ENCODE measurements around the gene ISL2. TPM values are rescaled to one million over a fixed set of nuclear protein-coding genes. Genes with fewer than 3 reads are reported as not detected.
"Not testable (repeated sequence)": the region's sequence is repeated elsewhere in the genome, so short reads cannot be mapped to it uniquely, and the experiment has no call there.

ISL2 gene
- total RNA-seq, 1 experiment from 2014 or later: 0.51 TPM

DNA sequence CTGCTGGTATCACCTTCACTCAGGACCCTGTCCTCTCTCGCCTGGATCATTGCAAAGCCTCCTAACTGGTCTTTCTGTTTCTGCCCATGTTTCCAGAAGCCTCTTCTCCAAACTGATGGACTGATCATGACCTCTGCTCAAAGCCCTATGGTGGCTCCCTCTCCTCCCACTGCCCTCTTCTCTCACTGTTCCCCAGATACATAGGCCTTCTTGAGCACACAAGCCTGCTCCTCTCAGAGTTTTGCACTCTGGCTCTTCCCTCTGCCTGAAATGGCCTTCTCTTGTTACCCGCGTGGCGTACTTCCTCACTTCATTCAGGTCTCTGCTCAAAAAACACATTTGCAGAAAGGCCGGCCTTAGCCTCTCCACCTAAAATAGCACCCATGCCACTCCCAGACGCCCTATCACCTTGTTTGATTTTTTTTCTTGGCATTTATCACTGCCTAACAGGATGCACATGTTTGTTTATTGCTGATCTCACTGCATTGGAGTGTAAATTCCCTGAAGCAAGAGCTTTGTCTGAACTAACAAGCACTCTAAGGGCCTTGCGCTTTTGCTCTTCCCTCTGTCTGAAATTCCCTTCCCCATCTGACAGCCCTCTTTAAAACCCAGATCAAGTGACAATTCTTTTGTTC lies 23.9 kb upstream of the ISL2 start:
- in situ Hi-C loops (cut with HindIII; ENCODE audit: low pct_unique_long_range_greater_than_20kb, low sequenced_read_pairs) (no loop called here), intact Hi-C loops (cut with micrococcal nuclease; ENCODE audit: unreplicated experiment) (no loop called here)
- no peaks in the 10 kb centered on the region for H3K9me3 ChIP-seq (ENCODE audit: control insufficient read depth, insufficient read depth, low read depth, low read length)
- peak; percentile 92 for DNase-seq (ENCODE audit: low read depth, low spot score)
- ChIA-PET POLR2A (no interaction called here), CTCF (no interaction called here)
- peaks cover 26% of the 10 kb centered on the region for H3K4me1 ChIP-seq (ENCODE audit: control insufficient read depth, insufficient read depth, low read length)
- H3K36me3 ChIP-seq (ENCODE audit: control insufficient read depth, insufficient read depth, low read length): no peaks in the 10 kb centered on the region
- no peaks in the 10 kb centered on the region for H3K27me3 ChIP-seq (ENCODE audit: control insufficient read depth, insufficient read depth, low read length)
- peak; percentile 70; the same call in 1 of the 2 replicates for TF ChIP-seq POLR2AphosphoS5 (IDR thresholded peaks at IDR 0.05; ENCODE audit: low read depth, low read length)
- TF ChIP-seq, protein P1, sequence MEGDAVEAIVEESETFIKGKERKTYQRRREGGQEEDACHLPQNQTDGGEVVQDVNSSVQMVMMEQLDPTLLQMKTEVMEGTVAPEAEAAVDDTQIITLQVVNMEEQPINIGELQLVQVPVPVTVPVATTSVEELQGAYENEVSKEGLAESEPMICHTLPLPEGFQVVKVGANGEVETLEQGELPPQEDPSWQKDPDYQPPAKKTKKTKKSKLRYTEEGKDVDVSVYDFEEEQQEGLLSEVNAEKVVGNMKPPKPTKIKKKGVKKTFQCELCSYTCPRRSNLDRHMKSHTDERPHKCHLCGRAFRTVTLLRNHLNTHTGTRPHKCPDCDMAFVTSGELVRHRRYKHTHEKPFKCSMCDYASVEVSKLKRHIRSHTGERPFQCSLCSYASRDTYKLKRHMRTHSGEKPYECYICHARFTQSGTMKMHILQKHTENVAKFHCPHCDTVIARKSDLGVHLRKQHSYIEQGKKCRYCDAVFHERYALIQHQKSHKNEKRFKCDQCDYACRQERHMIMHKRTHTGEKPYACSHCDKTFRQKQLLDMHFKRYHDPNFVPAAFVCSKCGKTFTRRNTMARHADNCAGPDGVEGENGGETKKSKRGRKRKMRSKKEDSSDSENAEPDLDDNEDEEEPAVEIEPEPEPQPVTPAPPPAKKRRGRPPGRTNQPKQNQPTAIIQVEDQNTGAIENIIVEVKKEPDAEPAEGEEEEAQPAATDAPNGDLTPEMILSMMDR (IDR thresholded peaks at IDR 0.05): no peak
- 0 out of 4 replicates have a peak overlapping the region, but pooled peaks of 1 of the 2 experiments have one; percentile 3 for H3K4me3 ChIP-seq (ENCODE audit: low read depth in 2 of 2, low read length in 2 of 2)
- H3K27ac ChIP-seq (ENCODE audit: low read length): peak overlapping the region; percentile 59
- no TSS peak for BruUV-seq (replicated peaks)
- ATAC-seq: peak; percentile 76

DNA sequence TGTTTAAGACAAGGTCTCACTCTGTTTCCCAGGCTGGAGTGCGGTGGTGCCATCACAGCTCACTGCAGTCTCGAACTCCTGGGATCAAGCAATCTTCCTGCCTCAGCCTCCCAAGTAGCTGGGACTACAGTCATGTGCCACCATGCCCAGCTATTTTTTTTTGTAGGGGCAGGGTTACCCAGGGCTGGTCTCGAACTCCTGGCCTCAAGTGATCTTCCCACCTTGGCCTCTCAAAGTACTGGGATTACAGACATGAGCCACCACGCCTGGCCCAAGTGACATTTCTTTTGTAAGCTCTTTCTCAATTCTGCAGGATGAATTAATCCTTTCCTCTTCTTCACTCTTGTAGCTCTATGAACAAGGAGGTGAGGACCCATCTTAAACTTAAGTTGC lies 23.4 kb upstream of the ISL2 start:
- CTCF ChIA-PET; POLR2A ChIA-PET; intact Hi-C loops (cut with micrococcal nuclease; ENCODE audit: unreplicated experiment): not testable (repeated sequence)

DNA sequence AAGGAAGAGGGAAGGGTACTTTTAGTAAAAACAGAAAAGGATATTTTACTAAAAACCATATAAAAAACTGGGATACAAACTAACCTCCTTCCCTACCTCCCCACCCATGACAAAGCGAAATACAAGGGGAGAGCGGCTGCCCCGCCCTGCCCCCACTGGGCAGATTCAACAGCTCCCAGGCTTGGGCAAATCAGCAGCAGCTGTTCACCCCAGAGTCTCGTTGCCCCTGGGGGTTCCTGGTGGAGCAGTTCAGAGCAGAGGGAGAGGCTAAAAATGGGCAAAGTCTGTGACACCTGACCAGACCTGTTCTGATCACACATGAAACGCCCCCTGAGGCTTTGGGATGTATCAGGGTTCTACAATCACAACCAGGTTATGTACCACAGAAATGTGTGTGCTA lies 22.8 kb upstream of the ISL2 start:
- H3K27me3 ChIP-seq (ENCODE audit: control insufficient read depth, insufficient read depth, low read length): no peaks in the 10 kb centered on the region
- POLR2A ChIA-PET: no interaction called here
- H3K4me1 ChIP-seq (ENCODE audit: control insufficient read depth, insufficient read depth, low read length): peaks cover 26% of the 10 kb centered on the region
- in situ Hi-C loops (cut with HindIII; ENCODE audit: low pct_unique_long_range_greater_than_20kb, low sequenced_read_pairs) (no loop called here), intact Hi-C loops (cut with micrococcal nuclease; ENCODE audit: unreplicated experiment) (no loop called here)
- CTCF ChIA-PET: no interaction called here
- TF ChIP-seq SIN3A (IDR thresholded peaks at IDR 0.05; ENCODE audit: borderline replicate concordance, insufficient read depth, low read depth, low read length): no peak
- TF ChIP-seq, protein P2, sequence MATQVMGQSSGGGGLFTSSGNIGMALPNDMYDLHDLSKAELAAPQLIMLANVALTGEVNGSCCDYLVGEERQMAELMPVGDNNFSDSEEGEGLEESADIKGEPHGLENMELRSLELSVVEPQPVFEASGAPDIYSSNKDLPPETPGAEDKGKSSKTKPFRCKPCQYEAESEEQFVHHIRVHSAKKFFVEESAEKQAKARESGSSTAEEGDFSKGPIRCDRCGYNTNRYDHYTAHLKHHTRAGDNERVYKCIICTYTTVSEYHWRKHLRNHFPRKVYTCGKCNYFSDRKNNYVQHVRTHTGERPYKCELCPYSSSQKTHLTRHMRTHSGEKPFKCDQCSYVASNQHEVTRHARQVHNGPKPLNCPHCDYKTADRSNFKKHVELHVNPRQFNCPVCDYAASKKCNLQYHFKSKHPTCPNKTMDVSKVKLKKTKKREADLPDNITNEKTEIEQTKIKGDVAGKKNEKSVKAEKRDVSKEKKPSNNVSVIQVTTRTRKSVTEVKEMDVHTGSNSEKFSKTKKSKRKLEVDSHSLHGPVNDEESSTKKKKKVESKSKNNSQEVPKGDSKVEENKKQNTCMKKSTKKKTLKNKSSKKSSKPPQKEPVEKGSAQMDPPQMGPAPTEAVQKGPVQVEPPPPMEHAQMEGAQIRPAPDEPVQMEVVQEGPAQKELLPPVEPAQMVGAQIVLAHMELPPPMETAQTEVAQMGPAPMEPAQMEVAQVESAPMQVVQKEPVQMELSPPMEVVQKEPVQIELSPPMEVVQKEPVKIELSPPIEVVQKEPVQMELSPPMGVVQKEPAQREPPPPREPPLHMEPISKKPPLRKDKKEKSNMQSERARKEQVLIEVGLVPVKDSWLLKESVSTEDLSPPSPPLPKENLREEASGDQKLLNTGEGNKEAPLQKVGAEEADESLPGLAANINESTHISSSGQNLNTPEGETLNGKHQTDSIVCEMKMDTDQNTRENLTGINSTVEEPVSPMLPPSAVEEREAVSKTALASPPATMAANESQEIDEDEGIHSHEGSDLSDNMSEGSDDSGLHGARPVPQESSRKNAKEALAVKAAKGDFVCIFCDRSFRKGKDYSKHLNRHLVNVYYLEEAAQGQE (IDR thresholded peaks at IDR 0.05; ENCODE audit: insufficient read depth in 1 of 2, low read depth in 2 of 2, low read length in 1 of 2): no peak
- no peak for TF ChIP-seq TCF7L2 (IDR thresholded peaks at IDR 0.05; ENCODE audit: low read depth, low read length)
- DNase-seq (ENCODE audit: low read depth, low spot score): no peak
- H3K9me3 ChIP-seq (ENCODE audit: control insufficient read depth, insufficient read depth, low read depth, low read length): no peaks in the 10 kb centered on the region
- H3K36me3 ChIP-seq (ENCODE audit: control insufficient read depth, insufficient read depth, low read length): no peaks in the 10 kb centered on the region
- no TSS peak for BruUV-seq (replicated peaks)
- no peak for ATAC-seq
- H3K27ac ChIP-seq (ENCODE audit: low read length): peak overlapping the region; percentile 59
- H3K4me3 ChIP-seq (ENCODE audit: low read depth in 2 of 2, low read length in 2 of 2): no peak overlapping the region

More for the DNA sequence above, 23.4 kb upstream of the ISL2 start:
- BruUV-seq (replicated peaks); DNase-seq (ENCODE audit: low read depth, low spot score); H3K9me3 ChIP-seq (ENCODE audit: control insufficient read depth, insufficient read depth, low read depth, low read length); H3K4me3 ChIP-seq (ENCODE audit: low read depth in 2 of 2, low read length in 2 of 2); H3K27me3 ChIP-seq (ENCODE audit: control insufficient read depth, insufficient read depth, low read length); H3K36me3 ChIP-seq (ENCODE audit: control insufficient read depth, insufficient read depth, low read length); in situ Hi-C loops (cut with HindIII; ENCODE audit: low pct_unique_long_range_greater_than_20kb, low sequenced_read_pairs): not testable (repeated sequence)
- Histone ChIP-seq H3K27ac (ENCODE audit: low read length) (peak overlapping the region; percentile 59), H3K4me1 (ENCODE audit: control insufficient read depth, insufficient read depth, low read length) (peaks cover 26% of the 10 kb centered on the region)
- peak; percentile 3; the same call in 1 of the 2 replicates for ATAC-seq

All from Panc1 (cell line).